ENCODE results near the gene KCNQ1OT1. TPM values are rescaled to one million over a fixed set of nuclear protein-coding genes. Genes with fewer than 3 reads are reported as not detected.

The KCNQ1OT1 gene
- total RNA-seq, 1 experiment from 2014 or later: 2.4 TPM

DNA sequence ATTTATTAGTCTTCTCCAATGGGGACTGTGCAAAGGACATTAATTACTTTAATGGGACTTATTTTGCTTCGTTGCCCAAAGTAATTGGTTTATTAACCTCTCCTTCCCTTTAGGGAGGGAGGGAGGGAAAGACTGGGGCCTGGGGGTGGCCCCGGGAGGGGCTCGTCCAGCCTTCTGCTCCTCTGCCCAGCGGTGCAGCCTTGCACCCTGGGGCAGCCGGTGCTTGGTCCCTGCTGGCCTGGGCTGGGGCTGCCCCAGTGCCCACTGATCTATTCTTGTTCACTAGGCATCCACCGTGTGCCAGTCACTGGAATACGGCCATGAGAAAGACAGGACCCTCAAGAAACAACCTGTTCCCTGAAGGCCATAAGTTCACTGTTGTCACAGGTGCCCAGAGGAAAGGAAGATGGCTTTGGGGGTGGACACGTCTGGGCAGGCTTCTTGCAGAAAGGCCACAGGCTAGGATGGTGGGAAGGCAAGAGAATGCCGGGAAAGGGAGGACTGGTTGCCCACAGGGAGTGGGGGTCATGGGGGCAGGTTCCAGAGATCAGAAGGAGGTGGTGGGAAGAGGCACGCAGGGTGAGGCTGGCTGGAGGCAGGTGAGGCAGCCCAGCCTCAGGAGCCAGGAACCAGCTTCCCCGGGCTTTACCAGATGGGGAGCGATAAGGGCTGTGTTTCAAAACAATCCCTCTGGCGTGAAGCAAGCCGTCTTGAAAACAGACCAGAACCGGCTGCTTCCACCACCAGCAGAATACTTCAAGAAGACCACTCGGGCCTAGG lies 47.6 kb upstream of the KCNQ1OT1 start (continued):
- TF ChIP-seq, protein P1, sequence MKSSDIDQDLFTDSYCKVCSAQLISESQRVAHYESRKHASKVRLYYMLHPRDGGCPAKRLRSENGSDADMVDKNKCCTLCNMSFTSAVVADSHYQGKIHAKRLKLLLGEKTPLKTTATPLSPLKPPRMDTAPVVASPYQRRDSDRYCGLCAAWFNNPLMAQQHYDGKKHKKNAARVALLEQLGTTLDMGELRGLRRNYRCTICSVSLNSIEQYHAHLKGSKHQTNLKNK (CRISPR knock-in tag; IDR thresholded peaks at IDR 0.05): no peak
- TF ChIP-seq SP1 (CRISPR knock-in tag; conservative IDR thresholded peaks at IDR 0.05) (no peak), CREB1 (CRISPR knock-in tag; IDR thresholded peaks at IDR 0.05) (no peak), ZNF219 (CRISPR knock-in tag; IDR thresholded peaks at IDR 0.05; ENCODE audit: borderline replicate concordance) (no peak), ELF4 (CRISPR knock-in tag; IDR thresholded peaks at IDR 0.05; ENCODE audit: low read depth) (no peak), NFYB (CRISPR knock-in tag; conservative IDR thresholded peaks at IDR 0.05; ENCODE audit: low read depth) (no peak), USF1 (CRISPR knock-in tag; IDR thresholded peaks at IDR 0.05) (no peak)
- TF ChIP-seq, protein P2, sequence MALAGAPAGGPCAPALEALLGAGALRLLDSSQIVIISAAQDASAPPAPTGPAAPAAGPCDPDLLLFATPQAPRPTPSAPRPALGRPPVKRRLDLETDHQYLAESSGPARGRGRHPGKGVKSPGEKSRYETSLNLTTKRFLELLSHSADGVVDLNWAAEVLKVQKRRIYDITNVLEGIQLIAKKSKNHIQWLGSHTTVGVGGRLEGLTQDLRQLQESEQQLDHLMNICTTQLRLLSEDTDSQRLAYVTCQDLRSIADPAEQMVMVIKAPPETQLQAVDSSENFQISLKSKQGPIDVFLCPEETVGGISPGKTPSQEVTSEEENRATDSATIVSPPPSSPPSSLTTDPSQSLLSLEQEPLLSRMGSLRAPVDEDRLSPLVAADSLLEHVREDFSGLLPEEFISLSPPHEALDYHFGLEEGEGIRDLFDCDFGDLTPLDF (CRISPR knock-in tag; IDR thresholded peaks at IDR 0.05): no peak

- TF ChIP-seq, protein P3, sequence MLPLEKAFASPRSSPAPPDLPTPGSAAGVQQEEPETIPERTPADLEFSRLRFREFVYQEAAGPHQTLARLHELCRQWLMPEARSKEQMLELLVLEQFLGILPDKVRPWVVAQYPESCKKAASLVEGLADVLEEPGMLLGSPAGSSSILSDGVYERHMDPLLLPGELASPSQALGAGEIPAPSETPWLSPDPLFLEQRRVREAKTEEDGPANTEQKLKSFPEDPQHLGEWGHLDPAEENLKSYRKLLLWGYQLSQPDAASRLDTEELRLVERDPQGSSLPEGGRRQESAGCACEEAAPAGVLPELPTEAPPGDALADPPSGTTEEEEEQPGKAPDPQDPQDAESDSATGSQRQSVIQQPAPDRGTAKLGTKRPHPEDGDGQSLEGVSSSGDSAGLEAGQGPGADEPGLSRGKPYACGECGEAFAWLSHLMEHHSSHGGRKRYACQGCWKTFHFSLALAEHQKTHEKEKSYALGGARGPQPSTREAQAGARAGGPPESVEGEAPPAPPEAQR (CRISPR knock-in tag; IDR thresholded peaks at IDR 0.05): no peak
- TF ChIP-seq, protein P2 (CRISPR knock-in tag; IDR thresholded peaks at IDR 0.05): no peak
- DNase-seq (ENCODE audit: low spot score) (no peak), ATAC-seq (no peak)
- no peaks in the 10 kb centered on the region for H3K36me3 Mint-ChIP-seq
- H3K27me3 Mint-ChIP-seq (ENCODE audit: low read depth): peaks cover 87% of the 10 kb centered on the region
- H3K27ac Mint-ChIP-seq: no peak overlapping the region
- ChIA-PET CTCF (no interaction called here), POLR2A (no interaction called here)
- no peaks in the 10 kb centered on the region for H3K4me1 Mint-ChIP-seq
- no peaks in the 10 kb centered on the region for H3K9me3 Mint-ChIP-seq
- H3K4me3 Mint-ChIP-seq: no peak overlapping the region
These were observed 46.8 kb upstream of the KCNQ1OT1 start for GRCh38 chr11:2746401-2747247.

DNA sequence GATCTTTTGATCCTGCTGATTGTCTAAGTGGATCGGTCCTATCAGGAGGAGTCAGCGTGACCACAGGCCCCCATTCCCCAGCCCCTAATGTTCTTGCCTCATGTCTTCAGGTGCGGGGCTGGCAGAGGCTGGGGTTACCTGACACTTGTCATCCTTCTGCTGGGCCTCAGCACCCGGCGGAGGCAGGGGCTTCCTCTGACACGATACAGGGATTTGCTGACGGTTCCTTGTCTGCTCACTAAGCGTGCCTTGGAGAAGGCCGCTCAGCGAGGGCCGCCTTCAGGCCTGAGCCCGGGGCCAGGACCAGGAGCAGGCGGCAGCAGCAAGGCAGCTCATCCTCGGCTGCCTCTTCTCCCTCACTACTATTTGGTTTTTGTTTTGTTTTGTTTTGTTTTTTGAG lies 45.7 kb upstream of the KCNQ1OT1 start:
- ChIA-PET POLR2A (no interaction called here), CTCF (no interaction called here)
- Mint-ChIP-seq H3K36me3 (no peaks in the 10 kb centered on the region), H3K9me3 (no peaks in the 10 kb centered on the region), H3K4me1 (no peaks in the 10 kb centered on the region), H3K27ac (no peak overlapping the region), H3K4me3 (no peak overlapping the region), H3K27me3 (ENCODE audit: low read depth) (peaks cover 87% of the 10 kb centered on the region)
- ATAC-seq (no peak), DNase-seq (ENCODE audit: low spot score) (no peak)
- TF ChIP-seq EMX1 (CRISPR knock-in tag; IDR thresholded peaks at IDR 0.05) (no peak), NFYB (CRISPR knock-in tag; conservative IDR thresholded peaks at IDR 0.05; ENCODE audit: low read depth) (no peak), IRF2 (CRISPR knock-in tag; IDR thresholded peaks at IDR 0.05; ENCODE audit: borderline replicate concordance, low read depth) (no peak), CDX4 (CRISPR knock-in tag; IDR thresholded peaks at IDR 0.05; ENCODE audit: borderline replicate concordance) (no peak), AR (CRISPR knock-in tag; IDR thresholded peaks at IDR 0.05) (no peak), MLX (CRISPR knock-in tag; IDR thresholded peaks at IDR 0.05) (no peak), NR1H2 (CRISPR knock-in tag; IDR thresholded peaks at IDR 0.05) (no peak), TEAD4 (CRISPR knock-in tag; IDR thresholded peaks at IDR 0.05) (no peak), ZNF232 (CRISPR knock-in tag; IDR thresholded peaks at IDR 0.05) (no peak)
- TF ChIP-seq, protein P4, sequence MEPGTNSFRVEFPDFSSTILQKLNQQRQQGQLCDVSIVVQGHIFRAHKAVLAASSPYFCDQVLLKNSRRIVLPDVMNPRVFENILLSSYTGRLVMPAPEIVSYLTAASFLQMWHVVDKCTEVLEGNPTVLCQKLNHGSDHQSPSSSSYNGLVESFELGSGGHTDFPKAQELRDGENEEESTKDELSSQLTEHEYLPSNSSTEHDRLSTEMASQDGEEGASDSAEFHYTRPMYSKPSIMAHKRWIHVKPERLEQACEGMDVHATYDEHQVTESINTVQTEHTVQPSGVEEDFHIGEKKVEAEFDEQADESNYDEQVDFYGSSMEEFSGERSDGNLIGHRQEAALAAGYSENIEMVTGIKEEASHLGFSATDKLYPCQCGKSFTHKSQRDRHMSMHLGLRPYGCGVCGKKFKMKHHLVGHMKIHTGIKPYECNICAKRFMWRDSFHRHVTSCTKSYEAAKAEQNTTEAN (CRISPR knock-in tag; IDR thresholded peaks at IDR 0.05): no peak
- TF ChIP-seq, protein P2 (CRISPR knock-in tag; IDR thresholded peaks at IDR 0.05): no peak
